ENCODE measurements around the gene DNAJC1.

DNAJC1 gene

DNA sequence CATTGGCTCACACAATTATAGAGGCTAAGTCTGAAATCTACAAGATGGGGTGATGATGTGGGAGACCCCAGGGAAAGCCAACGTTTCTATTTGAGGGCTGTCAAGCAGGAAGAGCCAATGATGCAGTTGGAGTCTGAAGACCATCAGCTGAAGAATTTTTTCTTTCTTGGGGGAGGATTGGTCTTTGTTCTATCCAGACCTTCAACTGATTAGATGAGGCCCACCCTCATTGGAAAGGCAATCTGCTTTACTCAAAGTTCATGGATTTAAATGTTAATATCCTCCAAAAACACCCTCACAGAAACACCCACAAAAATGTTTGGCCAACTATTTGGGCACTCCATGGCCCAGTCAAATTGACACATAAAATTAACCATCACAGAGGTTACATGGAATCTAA is 44.3 kb upstream of the DNAJC1 start:
- H3K9me2 ChIP-seq (ENCODE audit: low read depth, low read length): no peaks in the 10 kb centered on the region
- H3K4me3 ChIP-seq (ENCODE audit: low read depth, low read length, poor library complexity, severe bottlenecking): no peak overlapping the region
- no peaks in the 10 kb centered on the region for H4K20me1 ChIP-seq (ENCODE audit: insufficient read depth, low read length)
- no peaks in the 10 kb centered on the region for H3K79me2 ChIP-seq (ENCODE audit: insufficient read depth, low read length)
- no peak for TF ChIP-seq EZH2 (IDR thresholded peaks at IDR 0.05; ENCODE audit: borderline replicate concordance, low read length)
- TF ChIP-seq, protein P1, sequence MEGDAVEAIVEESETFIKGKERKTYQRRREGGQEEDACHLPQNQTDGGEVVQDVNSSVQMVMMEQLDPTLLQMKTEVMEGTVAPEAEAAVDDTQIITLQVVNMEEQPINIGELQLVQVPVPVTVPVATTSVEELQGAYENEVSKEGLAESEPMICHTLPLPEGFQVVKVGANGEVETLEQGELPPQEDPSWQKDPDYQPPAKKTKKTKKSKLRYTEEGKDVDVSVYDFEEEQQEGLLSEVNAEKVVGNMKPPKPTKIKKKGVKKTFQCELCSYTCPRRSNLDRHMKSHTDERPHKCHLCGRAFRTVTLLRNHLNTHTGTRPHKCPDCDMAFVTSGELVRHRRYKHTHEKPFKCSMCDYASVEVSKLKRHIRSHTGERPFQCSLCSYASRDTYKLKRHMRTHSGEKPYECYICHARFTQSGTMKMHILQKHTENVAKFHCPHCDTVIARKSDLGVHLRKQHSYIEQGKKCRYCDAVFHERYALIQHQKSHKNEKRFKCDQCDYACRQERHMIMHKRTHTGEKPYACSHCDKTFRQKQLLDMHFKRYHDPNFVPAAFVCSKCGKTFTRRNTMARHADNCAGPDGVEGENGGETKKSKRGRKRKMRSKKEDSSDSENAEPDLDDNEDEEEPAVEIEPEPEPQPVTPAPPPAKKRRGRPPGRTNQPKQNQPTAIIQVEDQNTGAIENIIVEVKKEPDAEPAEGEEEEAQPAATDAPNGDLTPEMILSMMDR (IDR thresholded peaks at IDR 0.05; ENCODE audit: low read length): no peak
- H3K27ac ChIP-seq (ENCODE audit: low read depth, low read length, poor library complexity, severe bottlenecking): no peak overlapping the region
- H3F3A ChIP-seq (ENCODE audit: insufficient read depth, low read length): no peaks in the 10 kb centered on the region
- no peak overlapping the region for H2AFZ ChIP-seq (ENCODE audit: low read length)
- H3K9ac ChIP-seq (ENCODE audit: low read length): no peak overlapping the region
- no peaks in the 10 kb centered on the region for H3K27me3 ChIP-seq (ENCODE audit: insufficient read depth, low read length)
- H3K36me3 ChIP-seq (ENCODE audit: insufficient read depth, low read length): no peaks in the 10 kb centered on the region
- H3K4me1 ChIP-seq (ENCODE audit: insufficient read depth, low read length, severe bottlenecking): no peaks in the 10 kb centered on the region
- no peak overlapping the region for H3K4me2 ChIP-seq (ENCODE audit: low read length)
- 0 out of 2 replicates have a peak, but pooled peaks cover 2% of the 10 kb centered on the region for H3K9me3 ChIP-seq (ENCODE audit: low read length)

DNA sequence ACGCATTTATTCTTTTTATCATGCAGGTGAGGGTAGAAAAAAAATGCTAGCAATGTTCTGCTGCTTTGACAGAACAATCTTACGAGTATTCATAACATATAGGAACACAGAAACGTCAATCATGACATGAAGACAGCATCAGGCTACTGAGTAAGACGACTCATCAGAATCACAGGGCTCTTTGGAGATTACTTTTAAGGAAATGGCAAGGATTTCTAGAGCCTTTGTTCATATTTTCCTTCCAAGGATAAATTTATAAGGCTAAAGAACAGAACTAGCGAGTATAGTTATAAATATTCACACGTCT is 39.8 kb upstream of the DNAJC1 start:
- Histone ChIP-seq H3K36me3 (ENCODE audit: insufficient read depth, low read length) (no peaks in the 10 kb centered on the region), H3K4me1 (ENCODE audit: insufficient read depth, low read length, severe bottlenecking) (no peaks in the 10 kb centered on the region), H3K27ac (ENCODE audit: low read depth, low read length, poor library complexity, severe bottlenecking) (no peak overlapping the region), H3K9me3 (ENCODE audit: low read length) (no peaks in the 10 kb centered on the region), H3K4me3 (ENCODE audit: low read depth, low read length, poor library complexity, severe bottlenecking) (no peak overlapping the region), H3K4me2 (ENCODE audit: low read length) (no peak overlapping the region), H3F3A (ENCODE audit: insufficient read depth, low read length) (no peaks in the 10 kb centered on the region), H3K79me2 (ENCODE audit: insufficient read depth, low read length) (no peaks in the 10 kb centered on the region), H4K20me1 (ENCODE audit: insufficient read depth, low read length) (no peaks in the 10 kb centered on the region), H2AFZ (ENCODE audit: low read length) (no peak overlapping the region), H3K27me3 (ENCODE audit: insufficient read depth, low read length) (no peaks in the 10 kb centered on the region), H3K9ac (ENCODE audit: low read length) (no peak overlapping the region), H3K9me2 (ENCODE audit: low read depth, low read length) (no peaks in the 10 kb centered on the region)
- TF ChIP-seq, protein P1 (IDR thresholded peaks at IDR 0.05; ENCODE audit: low read length): no peak
- TF ChIP-seq EZH2 (IDR thresholded peaks at IDR 0.05; ENCODE audit: borderline replicate concordance, low read length): no peak

DNA sequence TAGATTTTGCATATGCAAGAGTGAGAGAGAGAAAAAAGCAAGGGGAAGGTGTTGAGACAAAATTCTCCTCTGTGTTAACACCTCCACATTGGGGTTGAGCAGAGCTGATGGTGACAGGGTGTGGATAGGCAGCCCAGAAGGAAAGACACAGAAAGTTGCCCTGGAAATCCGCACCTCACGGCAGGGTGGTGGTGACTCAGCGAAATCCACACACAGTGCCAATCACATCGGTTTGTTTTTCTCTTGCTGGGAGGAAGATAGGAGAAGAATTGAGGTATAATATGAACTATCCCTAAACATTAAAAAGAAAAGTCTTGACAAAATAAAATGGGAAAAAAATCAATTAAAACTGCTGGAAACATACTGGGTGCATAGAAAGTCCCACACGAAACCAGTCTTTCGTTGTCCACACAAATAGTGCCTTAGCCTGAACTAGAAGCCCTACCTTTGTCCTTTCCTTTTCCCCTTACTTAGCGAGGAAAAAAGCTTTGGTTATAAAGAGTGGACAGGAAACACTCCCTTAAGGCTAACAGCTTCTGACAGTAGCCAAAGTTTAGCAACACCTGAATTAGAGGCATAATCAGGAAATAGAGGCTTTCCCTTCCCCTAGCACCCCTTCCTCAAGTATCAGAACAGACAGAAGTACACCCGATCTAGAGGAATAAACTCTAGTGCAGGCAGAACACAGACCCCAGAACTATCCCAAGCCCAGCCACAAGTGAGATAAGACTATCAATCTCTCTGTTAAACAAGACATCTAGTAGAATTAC is 39.2 kb upstream of the DNAJC1 start:
- H3K4me2 ChIP-seq (ENCODE audit: low read length): no peak overlapping the region
- H2AFZ ChIP-seq (ENCODE audit: low read length): no peak overlapping the region

More for the DNA sequence above, 39.2 kb upstream of the DNAJC1 start:
- Histone ChIP-seq H3K9me2 (ENCODE audit: low read depth, low read length) (no peaks in the 10 kb centered on the region), H4K20me1 (ENCODE audit: insufficient read depth, low read length) (no peaks in the 10 kb centered on the region), H3K27ac (ENCODE audit: low read depth, low read length, poor library complexity, severe bottlenecking) (no peak overlapping the region), H3K9me3 (ENCODE audit: low read length) (no peaks in the 10 kb centered on the region), H3K79me2 (ENCODE audit: insufficient read depth, low read length) (no peaks in the 10 kb centered on the region), H3F3A (ENCODE audit: insufficient read depth, low read length) (no peaks in the 10 kb centered on the region), H3K9ac (ENCODE audit: low read length) (no peak overlapping the region), H3K4me1 (ENCODE audit: insufficient read depth, low read length, severe bottlenecking) (no peaks in the 10 kb centered on the region), H3K4me3 (ENCODE audit: low read depth, low read length, poor library complexity, severe bottlenecking) (no peak overlapping the region), H3K27me3 (ENCODE audit: insufficient read depth, low read length) (no peaks in the 10 kb centered on the region), H3K36me3 (ENCODE audit: insufficient read depth, low read length) (no peaks in the 10 kb centered on the region)
- TF ChIP-seq, protein P1 (IDR thresholded peaks at IDR 0.05; ENCODE audit: low read length): no peak
- TF ChIP-seq EZH2 (IDR thresholded peaks at IDR 0.05; ENCODE audit: borderline replicate concordance, low read length): no peak
